AG04450 (cell line): Measurements from ENCODE around the gene TRDMT1. TPM values are rescaled to one million over a fixed set of nuclear protein-coding genes. Genes with fewer than 3 reads are reported as not detected.

Experiments used
- CTCF ChIA-PET: fragments of 300-600, 350-600 bp; formaldehyde crosslinking; extraction: SDS; loops from one replicate; lab custom pipeline; 2022; ENCODE audit warnings: antibody characterized with exemption, inconsistent platforms; lab: Charles Lee
- POLR2A ChIA-PET: fragments of 350-600 bp; formaldehyde crosslinking; extraction: SDS; loops from one replicate; lab custom pipeline; 2021; ENCODE audit warnings: antibody characterized with exemption, inconsistent platforms; lab: Yijun Ruan, JAX
- DNase-seq: peaks from one replicate; pipeline ENCODE4 v3.0.0-alpha.2; 2011; ENCODE audit warnings: low read depth, low spot score
- H3K27ac ChIP-seq: one replicate; pipeline ENCODE4 v1.5.1; 2012; ENCODE audit warnings: low read depth, low read length, control low read depth
- H3K27me3 ChIP-seq: one replicate; pipeline ENCODE4 v1.6.0; 2012; ENCODE audit warnings: low read length; ENCODE audit not compliant: control insufficient read depth, insufficient read depth
- H3K4me3 ChIP-seq: 2 replicates; pipeline ENCODE4 v1.5.1; 2011; ENCODE audit warnings: mild to moderate bottlenecking, low read depth, low read length, control low read depth
- H3K9me3 ChIP-seq: 2 replicates; pipeline ENCODE4 v1.5.1; 2012; ENCODE audit warnings: low read length; ENCODE audit not compliant: control insufficient read depth, insufficient read depth
- CTCF ChIP-seq: IDR thresholded peaks from 2 replicates; pipeline ENCODE4 v1.5.1; 2011; ENCODE audit warnings: low read depth, low read length, control low read depth, inconsistent platforms
- polyA plus RNA-seq: library from polyadenylated mRNA; depleted of rRNA; stranded (reverse); fragments of >200 nt; gene quantifications from 2 replicates; pipeline ENCODE4 v1.2.3, GENCODE V29; 2011

Gene TRDMT1
- polyA plus RNA-seq, 1 experiment = 7.1 TPM

- Histone ChIP-seq H3K4me3 (no peak overlapping the region), H3K27ac (no peak overlapping the region), H3K9me3 (no peaks in the 10 kb centered on the region), H3K27me3 (no peaks in the 10 kb centered on the region)
- POLR2A ChIA-PET = no interaction called here
- no peak for TF ChIP-seq CTCF
- CTCF ChIA-PET = interaction anchor here (0.7 kb wide), 1 partner anchor 194 kb away, joined by 3 read pairs; no protein-coding TSS in a partner anchor
- no peak for DNase-seq
Observed at GRCh38 chr10:17178006-17178405, 23.5 kb downstream of the TRDMT1 start.

DNA sequence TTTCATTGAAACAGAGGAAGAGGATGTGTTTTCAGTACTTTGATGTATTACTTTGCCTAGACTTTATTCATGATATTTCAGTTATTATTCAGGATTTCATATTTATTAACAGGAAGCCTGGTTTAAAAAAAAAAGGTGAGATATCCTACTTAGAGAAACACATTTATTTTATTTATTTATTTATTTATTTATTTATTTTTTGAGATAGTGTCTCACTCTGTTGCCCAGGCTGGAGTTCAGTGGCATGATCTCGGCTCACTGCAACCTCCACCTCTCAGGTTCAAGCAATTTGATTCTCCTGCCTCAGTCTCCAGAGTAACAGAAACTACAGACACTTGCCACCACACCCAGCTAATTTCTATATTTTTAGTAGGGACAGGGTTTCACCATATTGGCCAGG is 24.5 kb downstream of the TRDMT1 start:
- no peaks in the 10 kb centered on the region for H3K27me3 ChIP-seq
- no peak for TF ChIP-seq CTCF
- no peaks in the 10 kb centered on the region for H3K9me3 ChIP-seq
- POLR2A ChIA-PET = no interaction called here
- H3K4me3 ChIP-seq = no peak overlapping the region
- H3K27ac ChIP-seq = no peak overlapping the region
- no peak for DNase-seq
- CTCF ChIA-PET = interaction anchor here (0.5 kb wide), 1 partner anchor 43 kb away, joined by 4 read pairs; no protein-coding TSS in a partner anchor

GRCh38 chr10:17176091-17176490 is 25.4 kb downstream of the TRDMT1 start:
- TF ChIP-seq CTCF = no peak
- Histone ChIP-seq H3K27me3 (no peaks in the 10 kb centered on the region), H3K27ac (no peak overlapping the region), H3K9me3 (no peaks in the 10 kb centered on the region), H3K4me3 (no peak overlapping the region)
- no peak for DNase-seq
- ChIA-PET CTCF (no interaction called here), POLR2A (no interaction called here)

GRCh38 chr10:17175551-17175950 is 25.9 kb downstream of the TRDMT1 start:
- no peak overlapping the region for H3K27ac ChIP-seq
- POLR2A ChIA-PET = no interaction called here
- DNase-seq = no peak
- H3K4me3 ChIP-seq = no peak overlapping the region
- CTCF ChIA-PET = no interaction called here
- no peak for TF ChIP-seq CTCF
- H3K27me3 ChIP-seq = no peaks in the 10 kb centered on the region
- H3K9me3 ChIP-seq = no peaks in the 10 kb centered on the region

- no peak overlapping the region for H3K27ac ChIP-seq
- CTCF ChIA-PET = no interaction called here
- no peaks in the 10 kb centered on the region for H3K9me3 ChIP-seq
- DNase-seq = no peak
- no peak overlapping the region for H3K4me3 ChIP-seq
- TF ChIP-seq CTCF = no peak
- H3K27me3 ChIP-seq = no peaks in the 10 kb centered on the region
- POLR2A ChIA-PET = no interaction called here
Observed at GRCh38 chr10:17174626-17175025, 26.8 kb downstream of the TRDMT1 start.
